ENCODE results near the gene NUSAP1.
"Not testable (repeated sequence)": the region's sequence is repeated elsewhere in the genome, so short reads cannot be mapped to it uniquely, and the experiment has no call there.

The NUSAP1 gene

GRCh38 chr15:41411441-41411840, 78.8 kb downstream of the NUSAP1 start:
- no peak for DNase-seq (ENCODE audit: low read depth)

- no peak for DNase-seq (ENCODE audit: low read depth)
These were observed 83.6 kb downstream of the NUSAP1 start for GRCh38 chr15:41416128-41416741.

- DNase-seq (ENCODE audit: low read depth): peak; percentile 34
These were observed 84.2 kb downstream of the NUSAP1 start, which contains the start of gene RTF1 for GRCh38 chr15:41416742-41417417. Gene RTF1 (plus strand): TSS chr15:41417095. CDS start chr15:41417116, 21 bp downstream.

GRCh38 chr15:41417418-41418195, 84.9 kb downstream of the NUSAP1 start:
- DNase-seq (ENCODE audit: low read depth): peak; percentile 4

- DNase-seq (ENCODE audit: low read depth): no peak
These were observed 91.4 kb downstream of the NUSAP1 start for GRCh38 chr15:41423979-41424659.

DNA sequence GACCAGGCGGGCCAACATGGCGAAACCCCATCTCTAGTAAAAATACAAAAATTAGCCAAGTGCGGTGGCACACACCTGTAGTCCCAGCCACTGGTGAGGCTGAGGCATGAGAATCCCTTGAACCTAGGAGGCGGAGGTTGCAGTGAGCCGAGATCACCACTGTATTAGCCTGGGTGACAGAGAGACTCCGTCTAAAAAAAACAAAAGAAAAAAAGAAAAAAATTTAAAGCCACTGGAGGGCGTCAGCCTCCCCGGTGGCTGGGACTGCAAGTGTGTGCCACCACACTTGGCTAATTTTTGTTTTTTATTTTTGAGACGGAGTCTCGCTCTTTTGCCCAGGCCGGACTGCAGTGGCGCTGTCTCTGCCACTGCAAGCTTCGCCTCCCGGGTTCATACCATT, 92.1 kb downstream of the NUSAP1 start:
- no peak for DNase-seq (ENCODE audit: low read depth)

DNA sequence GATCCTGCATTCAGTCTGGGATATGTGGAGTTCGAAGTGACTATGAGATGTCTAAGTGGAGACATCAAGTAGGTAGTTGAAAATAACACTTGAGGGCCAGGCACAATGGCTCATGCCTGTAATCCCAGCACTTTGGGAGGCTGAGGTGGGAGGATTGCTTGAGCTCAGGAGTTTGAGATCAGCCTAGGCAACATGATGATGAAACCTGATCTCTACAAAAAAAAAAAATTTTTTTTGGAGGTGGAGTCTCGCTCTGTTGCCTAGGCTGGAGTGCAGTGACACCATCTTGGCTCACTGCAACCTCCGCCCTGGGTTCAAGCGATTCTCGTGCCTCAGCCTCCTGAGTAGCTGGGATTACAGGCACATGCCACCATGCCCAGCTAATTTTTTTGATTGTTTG, 93.2 kb downstream of the NUSAP1 start:
- not testable (repeated sequence) for DNase-seq (ENCODE audit: low read depth)

GRCh38 chr15:41429003-41429890, 96.6 kb downstream of the NUSAP1 start:
- DNase-seq (ENCODE audit: low read depth): no peak
